GM12878 (cell line): ENCODE data around the gene CSMD2. TPM values are rescaled to one million over a fixed set of nuclear protein-coding genes. Genes with fewer than 3 reads are reported as not detected.
A peak's percentile ranks its signal among the peaks of the same experiment; 100 is the strongest.

Experiments used
- ATAC-seq: fragments of 200-7000 bp; cut with Tn5 transposase; 3 replicates; pipeline ENCODE4 v1.9.1; 2020; ENCODE audit warnings: mild to moderate bottlenecking, moderate library complexity
- BruUV-seq: library from RNA; stranded (reverse); fragments of 400-500 nt; replicated peaks from 2 replicates; lab custom pipeline; 2021; lab: Mats Ljungman, UMichigan
- CTCF ChIA-PET: fragments of 300-600 bp; sonication (Branson Sonifier 250); formaldehyde crosslinking; extraction: SDS; loops from one replicate; lab custom pipeline; 2021; ENCODE audit warnings: inconsistent platforms; lab: Yijun Ruan, JAX
- POLR2A ChIA-PET: fragments of 350-600 bp; formaldehyde crosslinking; extraction: SDS; loops from one replicate; lab custom pipeline; 2021; ENCODE audit warnings: inconsistent platforms; lab: Charles Lee
- RAD21 ChIA-PET: fragments of 300-600 bp; sonication (Branson Sonifier 250); formaldehyde crosslinking; loops from one replicate; lab custom pipeline; 2023; ENCODE audit warnings: antibody characterized with exemption; ENCODE audit not compliant: unreplicated experiment; lab: Charles Lee
- SMC1A ChIA-PET: fragments of 300-600 bp; sonication (Branson Sonifier 250); formaldehyde crosslinking; loops from one replicate; lab custom pipeline; 2023; ENCODE audit not compliant: unreplicated experiment, uncharacterized antibody; lab: Charles Lee
- DNase-seq: peaks from one replicate; pipeline ENCODE4 v3.0.0-alpha.2; 2011; ENCODE audit warnings: low read depth, low spot score
- FAIRE-seq: peaks from 3 replicates; lab custom pipeline; 2011; peaks lifted over from hg19 to GRCh38; lab: Jason Lieb, UNC
- H2AFZ ChIP-seq: 2 replicates; pipeline ENCODE4 v1.6.0; 2011; ENCODE audit warnings: low read depth, low read length, control low read depth; ENCODE audit not compliant: control insufficient read depth
- H3K27ac ChIP-seq: 2 replicates; pipeline ENCODE4 v1.5.1; 2011; ENCODE audit warnings: control low read depth; ENCODE audit not compliant: control insufficient read depth, insufficient read depth
- H3K27me3 ChIP-seq, 2 experiments: replicated peaks in 1 of 2; 2 replicates each; pipeline versions ENCODE4 v1.6.0 to v1.6.1; 2011; ENCODE audit warnings: low read length in 1 of 2; ENCODE audit not compliant: control insufficient read depth in 2 of 2, insufficient read depth in 2 of 2
- H3K36me3 ChIP-seq, 2 experiments: 2 replicates each; pipeline ENCODE4 v1.5.1; 2011; ENCODE audit warnings: low read length in 1 of 2; ENCODE audit not compliant: control insufficient read depth in 2 of 2, insufficient read depth in 2 of 2
- H3K4me1 ChIP-seq: 2 replicates; pipeline ENCODE4 v1.6.1; 2011; ENCODE audit warnings: mild to moderate bottlenecking, low read length, moderate library complexity, mixed read lengths; ENCODE audit not compliant: control insufficient read depth, insufficient read depth
- H3K4me2 ChIP-seq: 2 replicates; pipeline ENCODE4 v1.6.0; 2011; ENCODE audit warnings: control low read depth; ENCODE audit not compliant: control insufficient read depth, insufficient read depth
- H3K4me3 ChIP-seq: fragments of 200-600 bp; sonication (generic); 2 replicates; pipeline ENCODE4 v1.5.1; 2016
- H3K79me2 ChIP-seq: 2 replicates; pipeline ENCODE4 v1.6.0; 2011; ENCODE audit warnings: low read length; ENCODE audit not compliant: control insufficient read depth, insufficient read depth
- H3K9ac ChIP-seq: 2 replicates; pipeline ENCODE4 v1.8.0; 2011; ENCODE audit warnings: low read length, control low read depth, mixed read lengths; ENCODE audit not compliant: control insufficient read depth, insufficient read depth
- H3K9me3 ChIP-seq: replicated peaks from 3 replicates; pipeline ENCODE4 v1.5.1; 2011; ENCODE audit warnings: mild to moderate bottlenecking, low read length; ENCODE audit not compliant: control insufficient read depth, insufficient read depth
- H4K20me1 ChIP-seq: 2 replicates; pipeline ENCODE4 v1.6.0; 2011; ENCODE audit not compliant: control insufficient read depth, insufficient read depth
- BCLAF1 ChIP-seq: fragments of 450-650 bp; IDR thresholded peaks from 2 replicates; pipeline ENCODE4 v1.6.1; 2017; ENCODE audit warnings: antibody characterized with exemption, mild to moderate bottlenecking, moderate library complexity
- KLF5 ChIP-seq: fragments of 450-650 bp; IDR thresholded peaks from 2 replicates; pipeline ENCODE4 v1.6.1; 2014; ENCODE audit warnings: mild to moderate bottlenecking; ENCODE audit not compliant: partially characterized antibody
- NBN ChIP-seq: fragments of 450-650 bp; IDR thresholded peaks from 2 replicates; pipeline ENCODE4 v1.6.1; 2016
- PBX3 ChIP-seq: IDR thresholded peaks from 2 replicates; pipeline ENCODE4 v1.6.1; 2011; ENCODE audit warnings: mild to moderate bottlenecking, low read depth, low read length, moderate library complexity; ENCODE audit not compliant: insufficient replicate concordance
- SPI1 ChIP-seq: IDR thresholded peaks from 2 replicates; pipeline ENCODE4 v1.6.1; 2011; ENCODE audit warnings: low read depth, mild to moderate bottlenecking, low read length, moderate library complexity, borderline replicate concordance; ENCODE audit not compliant: insufficient read depth
- WGBS: methylation state at CpG from one replicate; pipeline ENCODE4 v1.1.6; 2016; ENCODE audit warnings: low lambda C conversion rate; ENCODE audit not compliant: insufficient replicate concordance, insufficient coverage; ENCODE audit errors: missing lambda C conversion rate; 5-methylcytosine and 5-hydroxymethylcytosine counted together
- in situ Hi-C: fragments of 300-500 bp; cut with MboI; formaldehyde crosslinking; loops from 9 replicates; pipeline ENCODE4 v1.14.3; 2018; ENCODE audit warnings: mixed read lengths
- intact Hi-C: fragments of 100-400 bp; cut with micrococcal nuclease; formaldehyde crosslinking; loops from one replicate; pipeline ENCODE4 v1.14.2; 2022; ENCODE audit not compliant: unreplicated experiment
- polyA plus RNA-seq, 11 experiments: library from polyadenylated mRNA; depleted of rRNA in 4 of 11; unstranded in 6 of 11; stranded (reverse) in 5 of 11; fragments of >200 nt; fragmentation: Nextera tagmentation in 4 of 11; fragmentation: Illumina TruSeq in 1 of 11; extraction: Ambion mirVana in 4 of 11; extraction: Trizol in 1 of 11; gene quantifications; 1 replicate in 1 of 11; 2 replicates in 10 of 11; pipeline versions ENCODE4 v1.2.1 to v1.2.3, GENCODE V29; 2011 to 2016; ENCODE audit warnings: inconsistent platforms in 2 of 11, missing spikeins in 2 of 11, low read depth in 1 of 11
- total RNA-seq, 4 experiments: library from RNA; depleted of rRNA in 3 of 4; stranded (reverse); fragments of >200 nt in 3 of 4; fragmentation: Illumina TruSeq in 1 of 4; extraction: Trizol in 1 of 4; gene quantifications; 2 replicates each; pipeline versions ENCODE4 v1.2.1 to v1.2.3, GENCODE V29; 2013 to 2021

Gene CSMD2
- total and polyA plus RNA-seq, 10 of the 15 experiments (the other 5 are each of a cell fraction or from before 2014, with no cell fraction given) = under 0.01 TPM; not detected in 9

GRCh38 chr1:33745942-33746341 is 419.1 kb downstream of the CSMD2 start (continued):
- TF ChIP-seq BCLAF1 (no peak), SPI1 (no peak)

- ATAC-seq (no peak), DNase-seq (no peak), FAIRE-seq (peak; percentile 44)
- POLR2A ChIA-PET = no interaction called here
- H3K36me3 ChIP-seq = no peaks in the 10 kb centered on the region
- 15% methylated on average over 13 of the region's 13 CpGs for WGBS
- RAD21 ChIA-PET = no interaction called here
- no peak overlapping the region for H2AFZ ChIP-seq
- SMC1A ChIA-PET = no interaction called here
- H3K9me3 ChIP-seq = no peaks in the 10 kb centered on the region
- H4K20me1 ChIP-seq = no peaks in the 10 kb centered on the region
- H3K79me2 ChIP-seq = no peaks in the 10 kb centered on the region
- no peak overlapping the region for H3K4me3 ChIP-seq
- no peaks in the 10 kb centered on the region; a peak in 1 of 4 replicates for H3K27me3 ChIP-seq
- H3K4me2 ChIP-seq = no peak overlapping the region
- H3K9ac ChIP-seq = no peak overlapping the region
- intact Hi-C loops = no loop called here
- CTCF ChIA-PET = no interaction called here
- no peak overlapping the region for H3K27ac ChIP-seq
- BruUV-seq = no TSS peak
- TF ChIP-seq PBX3 = no peak
- TF ChIP-seq NBN = no peak
- TF ChIP-seq KLF5 = no peak
- in situ Hi-C loops = no loop called here
- no peaks in the 10 kb centered on the region for H3K4me1 ChIP-seq
These were observed 421.6 kb downstream of the CSMD2 start for GRCh38 chr1:33743221-33743998.
